Measurements from ENCODE around the gene L1CAM. TPM values are rescaled to one million over a fixed set of nuclear protein-coding genes. Genes with fewer than 3 reads are reported as not detected.
A peak's percentile ranks its signal among the peaks of the same experiment; 100 is the strongest.

The L1CAM gene
- total and polyA plus RNA-seq, 7 donors: 2.4 to 30.2 (median 15.5) TPM; not detected in 1

DNA sequence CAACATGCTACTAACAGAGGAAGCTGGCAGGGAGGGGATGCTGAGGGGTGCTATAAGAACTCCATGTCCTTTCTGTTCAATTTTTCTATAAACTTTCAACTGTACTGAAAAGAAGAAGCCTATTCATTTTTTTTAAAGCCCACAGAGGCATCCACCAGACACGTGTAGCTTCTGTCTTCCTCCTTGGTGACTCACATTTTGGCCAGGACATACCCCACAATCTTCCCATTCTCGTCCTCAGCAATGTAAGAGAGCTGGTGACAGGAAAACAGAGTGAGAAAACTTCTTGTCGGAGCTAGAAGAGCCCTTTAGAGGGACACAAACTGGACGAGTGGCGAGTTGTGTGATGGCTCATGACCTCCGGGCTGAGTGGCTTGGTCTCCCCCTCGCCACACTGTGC lies 47.8 kb upstream of the L1CAM start:
- no peaks in the 10 kb centered on the region for H3K27me3 ChIP-seq
- intact Hi-C loops (cut with DNase I): loop anchor here (5.0 kb wide), 1 partner anchor 151 kb away; the partner anchor contains the start of gene SRPK3
- no peak for TF ChIP-seq CTCF (IDR thresholded peaks at IDR 0.05)
- no peak for TF ChIP-seq POLR2AphosphoS5 (IDR thresholded peaks at IDR 0.05)
- TF ChIP-seq EP300 (IDR thresholded peaks at IDR 0.05): no peak
- TF ChIP-seq POLR2A (IDR thresholded peaks at IDR 0.05): no peak
- 26 to 45% methylated on average over 7 of the region's 7 CpGs for WGBS, 2 donors
- no peaks in the 10 kb centered on the region for H3K9me3 ChIP-seq
- peak overlapping the region in 3 of 4 donors; percentile 68 to 80 (median 79) for H3K27ac ChIP-seq
- peak overlapping the region in 3 of 4 donors; percentile 67 to 81 (median 69) for H3K4me3 ChIP-seq
- H3K4me1 ChIP-seq: peaks cover 0 to 21% (median 16%) of the 10 kb centered on the region in 4 donors
- no peak for DNase-seq
- peaks cover 0 to 26% (median 6%) of the 10 kb centered on the region in 4 donors for H3K36me3 ChIP-seq

DNA sequence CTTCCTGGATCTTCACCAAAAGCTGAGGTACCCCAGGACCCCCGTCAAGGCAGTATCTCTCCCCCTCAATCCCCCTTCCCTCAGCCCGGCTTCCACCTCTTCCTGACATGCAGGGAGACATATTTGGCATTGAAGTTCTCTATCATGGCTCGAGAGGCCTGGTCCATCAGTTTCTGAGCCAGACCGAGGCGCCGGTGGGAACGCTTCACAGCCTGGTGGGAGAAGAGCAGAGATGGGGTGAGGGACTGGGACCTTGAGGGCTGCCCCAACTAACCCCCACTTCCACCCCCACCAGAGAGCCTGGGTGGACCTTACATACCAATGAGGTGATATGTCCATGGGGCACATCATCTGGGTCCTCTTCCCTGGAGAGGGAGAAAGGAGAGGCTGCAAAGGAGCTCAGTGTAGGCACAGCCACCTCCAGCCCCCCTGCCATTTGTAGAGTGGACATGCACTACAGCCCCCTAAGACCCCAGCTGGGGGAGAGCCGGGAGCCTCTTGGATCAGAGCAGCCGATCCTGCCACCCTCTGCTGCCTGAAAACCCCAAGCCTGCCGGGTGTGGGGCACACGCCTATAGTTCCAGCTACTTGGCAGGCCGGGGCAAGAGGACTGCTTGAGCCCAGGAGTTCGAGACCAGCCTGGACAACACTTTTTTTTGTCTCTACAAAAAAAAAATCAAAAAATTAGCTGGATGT lies 46.4 kb upstream of the L1CAM start:
- H3K27ac ChIP-seq: no peak overlapping the region
- TF ChIP-seq CTCF (IDR thresholded peaks at IDR 0.05) (no peak), POLR2AphosphoS5 (IDR thresholded peaks at IDR 0.05) (no peak), EP300 (IDR thresholded peaks at IDR 0.05) (no peak), POLR2A (IDR thresholded peaks at IDR 0.05) (no peak)
- 94 to 95% methylated on average over 13 of the region's 13 CpGs for WGBS, 2 donors
- H3K4me3 ChIP-seq: no peak overlapping the region
- no peaks in the 10 kb centered on the region for H3K27me3 ChIP-seq
- peaks cover 0 to 30% (median 18%) of the 10 kb centered on the region in 4 donors for H3K4me1 ChIP-seq
- no peaks in the 10 kb centered on the region for H3K9me3 ChIP-seq
- DNase-seq: no peak
- H3K36me3 ChIP-seq: peaks cover 0 to 26% (median 6%) of the 10 kb centered on the region in 4 donors
- intact Hi-C loops (cut with DNase I): loop anchor here (5.0 kb wide), 1 partner anchor 150 kb away; the partner anchor contains the start of gene SRPK3

GRCh38 chrX:153931748-153932147 lies 45.8 kb upstream of the L1CAM start:
- WGBS, 2 donors: 94 to 97% methylated on average over 13 of the region's 13 CpGs
- TF ChIP-seq CTCF (IDR thresholded peaks at IDR 0.05) (no peak), EP300 (IDR thresholded peaks at IDR 0.05) (no peak), POLR2AphosphoS5 (IDR thresholded peaks at IDR 0.05) (no peak), POLR2A (IDR thresholded peaks at IDR 0.05) (no peak)
- peaks cover 0 to 36% (median 23%) of the 10 kb centered on the region in 4 donors for H3K4me1 ChIP-seq

GRCh38 chrX:153931151-153931550 lies 45.2 kb upstream of the L1CAM start:
- TF ChIP-seq CTCF (IDR thresholded peaks at IDR 0.05): no peak
- no peak for TF ChIP-seq EP300 (IDR thresholded peaks at IDR 0.05)
- no peak for TF ChIP-seq POLR2AphosphoS5 (IDR thresholded peaks at IDR 0.05)
- Histone ChIP-seq H3K9me3 (no peaks in the 10 kb centered on the region), H3K27me3 (no peaks in the 10 kb centered on the region), H3K27ac (no peak overlapping the region), H3K4me3 (no peak overlapping the region), H3K4me1 (peaks cover 0 to 42% (median 29%) of the 10 kb centered on the region in 4 donors), H3K36me3 (peaks cover 0 to 26% (median 6%) of the 10 kb centered on the region in 4 donors)
- 94 to 97% methylated on average over 8 of the region's 8 CpGs for WGBS, 2 donors
- intact Hi-C loops (cut with DNase I): loop anchor here (5.0 kb wide), 1 partner anchor 149 kb away; the partner anchor contains the start of gene SRPK3
- DNase-seq: no peak

More at GRCh38 chrX:153931748-153932147, 45.8 kb upstream of the L1CAM start:
- H3K36me3 ChIP-seq: peaks cover 0 to 26% (median 6%) of the 10 kb centered on the region in 4 donors
- H3K9me3 ChIP-seq: no peaks in the 10 kb centered on the region
- H3K27ac ChIP-seq: no peak overlapping the region
- no peaks in the 10 kb centered on the region for H3K27me3 ChIP-seq
- intact Hi-C loops (cut with DNase I): loop anchor here (5.0 kb wide), 1 partner anchor 149 kb away; the partner anchor contains the start of gene SRPK3
- no peak overlapping the region for H3K4me3 ChIP-seq
- DNase-seq: no peak
